ENCODE measurements around the gene RER1. TPM values are rescaled to one million over a fixed set of nuclear protein-coding genes. Genes with fewer than 3 reads are reported as not detected.

RER1 gene
- total RNA-seq, 1 donor from 2014 or later: 61.3 TPM

DNA sequence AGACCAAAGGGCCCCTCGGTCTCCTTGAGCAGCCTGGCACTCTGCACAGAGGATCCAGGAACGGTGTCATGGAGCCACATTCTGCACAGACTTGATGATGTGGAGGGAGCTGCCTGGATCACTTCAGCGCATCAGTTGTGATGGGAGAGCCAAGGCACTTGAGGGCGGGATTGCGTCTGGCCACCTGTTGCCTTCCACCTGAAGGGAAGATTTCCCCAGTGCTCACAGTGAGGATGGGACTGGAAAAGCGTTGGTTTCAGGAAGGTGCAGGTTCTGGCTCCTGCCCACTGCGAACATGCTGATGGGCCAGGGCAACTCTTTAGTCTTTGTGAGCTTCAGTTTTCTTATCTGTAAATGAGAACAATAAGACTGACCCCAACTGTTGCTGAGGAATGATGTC, 2.6 kb downstream of the RER1 start:
- intact Hi-C loops (cut with DNase I): no loop called here
- H3K4me1 ChIP-seq: peaks cover 4 to 18% of the 10 kb centered on the region in 2 donors
- DNase-seq (ENCODE audit: low spot score in 2 of 2): no peak

GRCh38 chr1:2394761-2395160, 3.1 kb downstream of the RER1 start:
- no peak for DNase-seq (ENCODE audit: low spot score in 2 of 2)
- no peaks in the 10 kb centered on the region for H3K9me3 ChIP-seq
- no peak overlapping the region for H3K27ac ChIP-seq
- H3K4me3 ChIP-seq: no peak overlapping the region
- no peaks in the 10 kb centered on the region for H3K27me3 ChIP-seq
- H3K4me1 ChIP-seq: peaks cover 4 to 18% of the 10 kb centered on the region in 2 donors
- intact Hi-C loops (cut with DNase I): no loop called here
- TF ChIP-seq, protein P1, sequence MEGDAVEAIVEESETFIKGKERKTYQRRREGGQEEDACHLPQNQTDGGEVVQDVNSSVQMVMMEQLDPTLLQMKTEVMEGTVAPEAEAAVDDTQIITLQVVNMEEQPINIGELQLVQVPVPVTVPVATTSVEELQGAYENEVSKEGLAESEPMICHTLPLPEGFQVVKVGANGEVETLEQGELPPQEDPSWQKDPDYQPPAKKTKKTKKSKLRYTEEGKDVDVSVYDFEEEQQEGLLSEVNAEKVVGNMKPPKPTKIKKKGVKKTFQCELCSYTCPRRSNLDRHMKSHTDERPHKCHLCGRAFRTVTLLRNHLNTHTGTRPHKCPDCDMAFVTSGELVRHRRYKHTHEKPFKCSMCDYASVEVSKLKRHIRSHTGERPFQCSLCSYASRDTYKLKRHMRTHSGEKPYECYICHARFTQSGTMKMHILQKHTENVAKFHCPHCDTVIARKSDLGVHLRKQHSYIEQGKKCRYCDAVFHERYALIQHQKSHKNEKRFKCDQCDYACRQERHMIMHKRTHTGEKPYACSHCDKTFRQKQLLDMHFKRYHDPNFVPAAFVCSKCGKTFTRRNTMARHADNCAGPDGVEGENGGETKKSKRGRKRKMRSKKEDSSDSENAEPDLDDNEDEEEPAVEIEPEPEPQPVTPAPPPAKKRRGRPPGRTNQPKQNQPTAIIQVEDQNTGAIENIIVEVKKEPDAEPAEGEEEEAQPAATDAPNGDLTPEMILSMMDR (IDR thresholded peaks at IDR 0.05): no peak
- peaks cover 42 to 52% of the 10 kb centered on the region in 2 donors for H3K36me3 ChIP-seq

More for the DNA sequence above, 2.6 kb downstream of the RER1 start:
- Histone ChIP-seq H3K9me3 (no peaks in the 10 kb centered on the region), H3K4me3 (no peak overlapping the region), H3K36me3 (peaks cover 37 to 47% of the 10 kb centered on the region in 2 donors), H3K27me3 (no peaks in the 10 kb centered on the region), H3K27ac (no peak overlapping the region)
- TF ChIP-seq, protein P1 (IDR thresholded peaks at IDR 0.05): no peak

DNA sequence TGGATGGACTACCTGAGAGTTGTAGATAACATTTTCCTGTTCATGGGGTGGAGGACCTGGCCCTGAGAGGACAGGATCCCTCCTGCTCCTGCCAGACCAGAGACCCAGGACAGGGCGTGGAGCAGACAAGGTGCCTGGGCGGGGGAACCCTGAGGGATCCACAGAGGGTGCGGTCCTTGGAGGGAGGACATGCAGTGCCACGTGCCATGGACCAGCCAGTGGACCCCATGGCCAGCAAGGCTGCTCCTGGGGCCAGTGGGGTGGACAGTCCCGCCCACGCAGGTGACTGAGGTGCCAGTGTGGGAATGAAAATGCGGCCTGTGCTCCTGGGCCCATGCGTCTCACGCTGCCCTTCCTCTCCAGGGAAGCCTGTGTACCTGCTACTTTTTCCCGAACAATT, 3.6 kb downstream of the RER1 start:
- TF ChIP-seq, protein P1 (IDR thresholded peaks at IDR 0.05): no peak
- Histone ChIP-seq H3K27ac (no peak overlapping the region), H3K4me1 (peaks cover 4 to 18% of the 10 kb centered on the region in 2 donors), H3K36me3 (peaks cover 47 to 57% of the 10 kb centered on the region in 2 donors), H3K9me3 (no peaks in the 10 kb centered on the region), H3K4me3 (no peak overlapping the region), H3K27me3 (no peaks in the 10 kb centered on the region)
- no peak for DNase-seq (ENCODE audit: low spot score in 2 of 2)
- intact Hi-C loops (cut with DNase I): no loop called here

DNA sequence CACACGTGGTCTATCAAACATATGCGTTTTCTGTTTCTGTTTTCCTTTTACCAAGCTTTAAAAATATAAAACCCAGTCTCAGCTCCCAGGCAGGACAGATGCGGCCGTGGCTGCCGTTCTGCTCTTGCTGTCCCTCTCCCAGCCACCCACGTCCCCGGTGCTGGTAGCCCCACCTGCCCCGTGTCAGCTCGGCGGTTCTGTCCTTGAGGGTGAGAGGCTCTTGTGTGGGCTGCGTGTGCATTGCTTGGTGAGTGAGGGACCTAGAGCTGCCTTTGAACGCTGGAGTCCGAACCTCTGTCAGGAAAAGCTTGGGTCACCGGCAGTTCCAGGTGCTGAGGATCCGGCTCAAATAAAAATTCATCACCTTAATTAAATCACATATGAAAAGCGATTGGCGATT, 4.4 kb downstream of the RER1 start:
- intact Hi-C loops (cut with DNase I): no loop called here
- TF ChIP-seq, protein P1 (IDR thresholded peaks at IDR 0.05): no peak
- H3K36me3 ChIP-seq: peaks cover 48 to 65% of the 10 kb centered on the region in 2 donors

DNA sequence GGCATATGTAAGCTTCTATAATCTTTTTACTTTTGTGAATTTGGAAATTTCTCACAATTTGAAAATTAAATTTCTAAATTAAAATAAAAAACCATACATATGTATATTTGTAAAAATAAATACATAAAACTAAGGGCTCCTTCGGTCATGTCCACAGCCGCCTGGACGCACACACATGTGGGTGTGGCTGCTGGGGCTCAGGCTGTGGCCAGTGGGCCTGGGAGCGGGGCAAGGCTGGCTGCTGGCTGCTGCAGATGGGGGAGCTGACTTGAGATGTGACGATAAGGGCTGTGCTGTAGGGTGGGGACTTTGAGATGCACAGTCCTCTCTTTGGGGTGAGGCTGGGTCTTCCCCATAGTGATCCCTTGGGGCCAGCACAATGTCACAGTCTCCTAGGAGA, 4.8 kb downstream of the RER1 start:
- intact Hi-C loops (cut with DNase I): no loop called here
- H3K36me3 ChIP-seq: peaks cover 50 to 67% of the 10 kb centered on the region in 2 donors
- H3K4me3 ChIP-seq: no peak overlapping the region
- H3K27ac ChIP-seq: no peak overlapping the region
- peaks cover 4 to 12% of the 10 kb centered on the region in 2 donors for H3K4me1 ChIP-seq
- H3K27me3 ChIP-seq: no peaks in the 10 kb centered on the region
- no peak for DNase-seq (ENCODE audit: low spot score in 2 of 2)
- TF ChIP-seq, protein P1 (IDR thresholded peaks at IDR 0.05): no peak
- H3K9me3 ChIP-seq: no peaks in the 10 kb centered on the region

More for the DNA sequence above, 4.4 kb downstream of the RER1 start:
- H3K4me3 ChIP-seq: no peak overlapping the region
- H3K9me3 ChIP-seq: no peaks in the 10 kb centered on the region
- no peak overlapping the region for H3K27ac ChIP-seq
- H3K4me1 ChIP-seq: peaks cover 4 to 12% of the 10 kb centered on the region in 2 donors
- no peaks in the 10 kb centered on the region for H3K27me3 ChIP-seq
- DNase-seq (ENCODE audit: low spot score in 2 of 2): no peak
